Cardiac muscle cell (in vitro differentiated cells and primary cell): ENCODE measurements around the gene SDK2. TPM values are rescaled to one million over a fixed set of nuclear protein-coding genes. Genes with fewer than 3 reads are reported as not detected.
A peak's percentile ranks its signal among the peaks of the same experiment; 100 is the strongest.

Experiments
- DNase-seq, 2 donors: peaks; one replicate each; pipeline versions ENCODE4 v3.0.0 to v3.0.0-alpha.2; 2010 to 2017; ENCODE audit warnings: low read depth in 1 of 2, low spot score in 1 of 2
- H3K27ac ChIP-seq: fragments of 200-600 bp; sonication (generic); 2 replicates; pipeline ENCODE4 v1.5.1; 2016
- H3K27me3 ChIP-seq: fragments of 200-600 bp; sonication (generic); 2 replicates; pipeline ENCODE4 v1.6.0; 2016; ENCODE audit warnings: control low read depth
- H3K36me3 ChIP-seq: fragments of 200-600 bp; sonication (generic); 2 replicates; pipeline ENCODE4 v1.5.1; 2016; ENCODE audit warnings: control low read depth
- H3K4me1 ChIP-seq: fragments of 200-600 bp; sonication (generic); 2 replicates; pipeline ENCODE4 v1.8.1; 2017; ENCODE audit warnings: low read depth, mild to moderate bottlenecking, mixed run types
- H3K4me3 ChIP-seq: fragments of 200-600 bp; sonication (generic); 2 replicates; pipeline ENCODE4 v1.5.1; 2016; ENCODE audit warnings: mild to moderate bottlenecking
- H3K9me3 ChIP-seq: fragments of 200-600 bp; sonication (generic); 2 replicates; pipeline ENCODE4 v1.5.1; 2017; ENCODE audit warnings: low read depth, mild to moderate bottlenecking, control low read depth
- polyA plus RNA-seq: library from polyadenylated mRNA; unstranded; fragments of >200 nt; fragmentation: Nextera tagmentation; extraction: Ambion mirVana; gene quantifications from 2 replicates; pipeline ENCODE4 v1.2.1, GENCODE V29; 2016
- total RNA-seq: library from RNA; depleted of rRNA; stranded (reverse); fragments of >200 nt; gene quantifications from 2 replicates; pipeline ENCODE4 v1.2.3, GENCODE V29; 2016
- TF ChIP-seq, protein P1 (sequence below): IDR thresholded peaks from 2 replicates; pipeline ENCODE4 v1.5.1; 2012; ENCODE audit warnings: low read depth, mild to moderate bottlenecking, low read length

SDK2 gene
- total and polyA plus RNA-seq, 2 experiments from 2014 or later: 11.8 to 46.8 TPM

GRCh38 chr17:73686961-73687360 lies 42.7 kb upstream of the SDK2 start:
- TF ChIP-seq, protein P1, sequence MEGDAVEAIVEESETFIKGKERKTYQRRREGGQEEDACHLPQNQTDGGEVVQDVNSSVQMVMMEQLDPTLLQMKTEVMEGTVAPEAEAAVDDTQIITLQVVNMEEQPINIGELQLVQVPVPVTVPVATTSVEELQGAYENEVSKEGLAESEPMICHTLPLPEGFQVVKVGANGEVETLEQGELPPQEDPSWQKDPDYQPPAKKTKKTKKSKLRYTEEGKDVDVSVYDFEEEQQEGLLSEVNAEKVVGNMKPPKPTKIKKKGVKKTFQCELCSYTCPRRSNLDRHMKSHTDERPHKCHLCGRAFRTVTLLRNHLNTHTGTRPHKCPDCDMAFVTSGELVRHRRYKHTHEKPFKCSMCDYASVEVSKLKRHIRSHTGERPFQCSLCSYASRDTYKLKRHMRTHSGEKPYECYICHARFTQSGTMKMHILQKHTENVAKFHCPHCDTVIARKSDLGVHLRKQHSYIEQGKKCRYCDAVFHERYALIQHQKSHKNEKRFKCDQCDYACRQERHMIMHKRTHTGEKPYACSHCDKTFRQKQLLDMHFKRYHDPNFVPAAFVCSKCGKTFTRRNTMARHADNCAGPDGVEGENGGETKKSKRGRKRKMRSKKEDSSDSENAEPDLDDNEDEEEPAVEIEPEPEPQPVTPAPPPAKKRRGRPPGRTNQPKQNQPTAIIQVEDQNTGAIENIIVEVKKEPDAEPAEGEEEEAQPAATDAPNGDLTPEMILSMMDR: no peak
- no peak overlapping the region for H3K27ac ChIP-seq
- H3K27me3 ChIP-seq: no peaks in the 10 kb centered on the region
- H3K36me3 ChIP-seq: no peaks in the 10 kb centered on the region
- no peak for DNase-seq
- H3K4me3 ChIP-seq: no peak overlapping the region
- H3K9me3 ChIP-seq: no peaks in the 10 kb centered on the region
- H3K4me1 ChIP-seq: no peaks in the 10 kb centered on the region

DNA sequence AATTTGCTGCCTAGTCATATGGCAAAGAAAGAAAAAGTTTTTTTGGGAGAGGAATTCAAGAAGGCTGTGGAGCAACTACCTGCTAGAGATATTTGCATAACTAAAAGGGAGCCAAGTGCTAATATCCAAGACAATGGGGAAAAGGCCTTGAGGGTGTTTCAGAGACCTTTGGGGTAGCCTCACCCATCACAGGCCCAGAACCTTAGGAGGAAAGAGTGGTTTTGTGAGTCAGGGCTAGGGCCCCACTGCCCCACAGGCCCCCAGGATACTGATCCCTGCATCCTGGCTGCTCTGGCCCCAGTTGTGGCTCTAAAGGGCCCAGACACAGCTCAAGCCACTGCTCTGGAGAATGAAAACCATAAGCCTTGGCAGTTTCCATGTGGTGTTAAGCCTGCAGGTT lies 41.9 kb upstream of the SDK2 start:
- no peak for DNase-seq
- TF ChIP-seq, protein P1: no peak
- no peak overlapping the region for H3K27ac ChIP-seq
- H3K4me1 ChIP-seq: no peaks in the 10 kb centered on the region
- no peak overlapping the region for H3K4me3 ChIP-seq
- H3K27me3 ChIP-seq: no peaks in the 10 kb centered on the region
- no peaks in the 10 kb centered on the region for H3K36me3 ChIP-seq
- no peaks in the 10 kb centered on the region for H3K9me3 ChIP-seq

GRCh38 chr17:73684183-73684582 lies 39.9 kb upstream of the SDK2 start:
- no peaks in the 10 kb centered on the region for H3K4me1 ChIP-seq
- H3K4me3 ChIP-seq: no peak overlapping the region
- H3K27ac ChIP-seq: no peak overlapping the region
- H3K27me3 ChIP-seq: no peaks in the 10 kb centered on the region
- peak in 1 of 2 donors; percentile 6 for DNase-seq
- TF ChIP-seq, protein P1: no peak
- no peaks in the 10 kb centered on the region for H3K9me3 ChIP-seq
- no peaks in the 10 kb centered on the region for H3K36me3 ChIP-seq

DNA sequence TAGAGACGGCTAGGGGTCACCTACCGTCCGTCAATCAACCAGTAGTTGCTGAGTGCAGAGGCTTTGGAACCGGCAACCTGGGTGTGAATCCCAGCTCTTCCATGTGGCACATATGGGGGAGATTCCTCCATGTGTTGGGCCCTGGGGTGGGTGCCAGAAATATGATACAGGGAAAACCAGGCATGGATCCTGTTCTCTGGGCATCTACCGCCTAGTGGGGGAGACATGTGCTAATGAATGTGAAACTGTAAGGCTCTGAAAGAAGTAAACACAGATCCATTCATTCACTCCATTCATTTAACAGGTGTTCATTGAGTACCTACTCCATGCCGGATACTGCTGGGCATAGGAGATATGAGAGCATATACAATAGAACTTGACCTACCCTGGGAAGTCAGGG lies 39.5 kb upstream of the SDK2 start:
- Histone ChIP-seq H3K9me3 (no peaks in the 10 kb centered on the region), H3K4me1 (no peaks in the 10 kb centered on the region)

GRCh38 chr17:73681946-73682345 lies 37.7 kb upstream of the SDK2 start:
- Histone ChIP-seq H3K9me3 (no peaks in the 10 kb centered on the region), H3K4me1 (no peaks in the 10 kb centered on the region), H3K27me3 (no peaks in the 10 kb centered on the region), H3K4me3 (no peak overlapping the region), H3K27ac (no peak overlapping the region), H3K36me3 (no peaks in the 10 kb centered on the region)
- DNase-seq: no peak
- TF ChIP-seq, protein P1: no peak

More for the DNA sequence above, 39.5 kb upstream of the SDK2 start:
- H3K27me3 ChIP-seq: no peaks in the 10 kb centered on the region
- TF ChIP-seq, protein P1: no peak
- H3K27ac ChIP-seq: no peak overlapping the region
- no peak overlapping the region for H3K4me3 ChIP-seq
- no peaks in the 10 kb centered on the region for H3K36me3 ChIP-seq
- DNase-seq: no peak

- Histone ChIP-seq H3K27me3 (no peaks in the 10 kb centered on the region), H3K4me1 (no peaks in the 10 kb centered on the region), H3K4me3 (no peak overlapping the region), H3K36me3 (no peaks in the 10 kb centered on the region), H3K9me3 (no peaks in the 10 kb centered on the region), H3K27ac (no peak overlapping the region)
- TF ChIP-seq, protein P1: no peak
- no peak for DNase-seq
Measured at GRCh38 chr17:73679476-73679875, 35.2 kb upstream of the SDK2 start.
